Stimulated activated CD4-positive, alpha-beta T cell treated with anti-CD3 and anti-CD28 coated beads, Interleukin-12 subunit alpha, Interleukin-12 subunit beta, amount 100 ng/mL, for 48 hours (primary cell): ENCODE results near the gene PTPN21.

Source experiments
- DNase-seq, 3 donors: peaks; one replicate each; pipeline ENCODE4 v3.0.0-alpha.2; 2020; ENCODE audit warnings: low read depth in 2 of 3, low spot score in 1 of 3

The PTPN21 gene

DNA sequence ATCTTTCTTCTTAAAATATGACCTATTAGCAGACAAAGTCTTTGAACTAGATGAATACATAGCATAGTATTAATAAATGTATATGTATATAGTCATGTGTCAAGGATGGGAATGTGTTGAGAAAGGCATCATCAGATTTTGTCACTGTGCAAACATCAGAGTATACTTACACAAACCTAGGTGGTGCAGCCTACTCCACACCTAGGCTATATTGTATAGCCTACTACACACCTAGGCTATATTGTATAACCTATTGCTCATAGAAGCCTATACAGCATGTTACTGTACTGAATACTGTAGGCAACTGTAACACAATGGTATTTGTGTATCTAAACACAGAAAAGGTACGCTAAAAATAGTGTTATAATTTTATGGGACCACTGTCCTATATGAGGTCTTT, 47.6 kb downstream of the PTPN21 start:
- no peak for DNase-seq

DNA sequence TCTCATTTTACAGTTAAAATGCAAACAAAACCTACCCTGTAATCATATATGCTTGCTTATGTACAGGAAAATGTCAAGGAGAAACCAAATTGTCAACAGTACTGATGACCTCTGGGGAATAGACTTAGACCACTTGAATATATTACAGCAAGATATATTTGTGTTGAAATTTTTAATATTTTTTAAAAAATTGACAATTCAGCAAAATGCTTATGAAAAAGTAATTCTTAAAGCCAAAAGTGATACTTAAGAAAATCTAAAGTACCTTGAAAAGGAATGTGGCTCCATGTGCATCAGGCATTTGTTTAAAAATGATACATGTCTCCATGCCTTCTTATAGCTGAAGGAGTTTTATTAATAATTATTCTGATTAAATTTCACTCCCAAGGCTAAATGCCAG, 49.2 kb downstream of the PTPN21 start:
- DNase-seq = no peak

DNA sequence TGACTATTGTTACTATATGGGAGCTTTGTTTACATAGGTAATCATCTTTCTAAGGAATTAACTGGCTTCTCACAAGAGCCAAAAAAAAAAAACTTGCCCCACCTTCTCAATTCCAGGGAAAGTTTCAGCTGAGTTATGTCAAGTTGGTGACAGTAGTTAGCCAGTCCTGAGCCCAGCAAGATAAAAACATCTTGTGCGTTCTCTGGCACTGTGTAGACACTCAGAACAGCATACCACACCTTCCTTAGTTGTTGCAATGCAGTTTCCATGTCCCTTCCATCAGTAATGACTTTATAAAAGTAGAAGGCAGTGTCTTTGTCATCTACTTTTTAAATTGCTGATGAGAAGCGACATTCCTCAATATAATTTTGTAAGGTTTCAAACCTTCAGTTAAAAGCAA, 50.2 kb downstream of the PTPN21 start:
- DNase-seq = no peak

DNA sequence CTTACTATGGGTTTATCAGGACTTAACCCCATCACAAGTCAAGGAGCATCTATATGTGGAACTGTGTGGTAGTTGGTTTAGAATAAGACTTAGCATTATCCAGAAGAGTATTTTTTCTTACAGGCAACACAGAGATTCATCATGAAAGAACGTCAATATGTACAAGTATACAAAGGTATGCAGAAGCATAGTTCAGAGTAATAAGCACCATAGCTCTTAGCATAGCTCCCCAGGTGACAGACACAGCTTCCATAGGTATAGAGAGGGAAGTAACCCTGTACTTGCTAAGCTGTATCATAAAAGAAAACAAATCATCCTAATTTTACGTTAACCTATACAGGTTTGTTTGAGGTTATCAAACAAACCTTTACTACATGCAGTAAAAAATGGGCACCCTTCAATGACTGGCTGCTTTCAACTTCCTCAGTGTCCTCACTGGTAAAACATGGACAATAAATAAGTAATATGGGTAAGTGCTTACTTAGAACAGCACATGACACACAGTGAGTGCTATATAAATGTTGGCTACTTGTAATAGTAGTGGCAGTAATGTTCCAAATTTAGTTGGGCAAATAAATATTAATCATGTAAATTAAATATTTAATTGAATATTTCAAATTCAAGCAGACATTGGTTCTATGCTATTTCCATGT, 50.9 kb downstream of the PTPN21 start:
- DNase-seq = no peak

DNA sequence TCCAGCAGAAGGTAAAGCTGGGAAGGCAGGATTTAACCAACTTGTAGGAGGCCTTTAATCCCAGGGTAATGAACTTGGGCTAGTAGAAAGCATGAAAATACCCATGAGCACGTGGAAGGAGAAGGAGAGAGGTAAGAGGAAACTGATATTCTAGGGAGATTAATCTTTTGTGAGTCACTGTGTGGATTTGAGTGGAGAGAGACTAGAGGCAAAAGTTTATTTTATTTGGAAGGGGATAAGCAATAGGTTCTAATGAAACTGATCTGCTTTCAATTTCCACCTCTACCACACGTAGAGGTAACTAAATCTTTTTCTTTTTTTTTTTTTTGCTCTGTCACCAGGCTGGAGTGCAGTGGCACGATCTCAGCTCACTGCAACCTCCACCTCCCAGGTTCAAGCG, 52.1 kb downstream of the PTPN21 start:
- DNase-seq = no peak

DNA sequence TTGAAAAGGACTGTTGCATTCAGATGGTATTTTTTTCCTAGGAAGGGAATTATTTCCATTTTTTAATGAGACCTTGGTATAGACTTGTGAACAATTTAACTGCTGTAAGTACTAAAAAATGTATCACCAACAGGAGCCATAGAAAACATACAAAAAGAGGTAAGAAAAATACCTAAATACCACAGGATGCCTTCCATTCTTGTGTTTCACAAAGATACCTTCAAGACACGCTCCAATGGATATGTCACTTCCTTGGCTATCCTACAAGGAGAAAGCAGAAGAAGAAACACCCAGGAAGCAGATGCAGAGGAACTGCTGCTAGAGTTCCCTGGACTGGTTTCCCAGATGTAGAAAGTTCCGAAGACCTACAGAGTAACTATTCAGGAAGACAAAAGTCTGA, 54.2 kb downstream of the PTPN21 start:
- no peak for DNase-seq

DNA sequence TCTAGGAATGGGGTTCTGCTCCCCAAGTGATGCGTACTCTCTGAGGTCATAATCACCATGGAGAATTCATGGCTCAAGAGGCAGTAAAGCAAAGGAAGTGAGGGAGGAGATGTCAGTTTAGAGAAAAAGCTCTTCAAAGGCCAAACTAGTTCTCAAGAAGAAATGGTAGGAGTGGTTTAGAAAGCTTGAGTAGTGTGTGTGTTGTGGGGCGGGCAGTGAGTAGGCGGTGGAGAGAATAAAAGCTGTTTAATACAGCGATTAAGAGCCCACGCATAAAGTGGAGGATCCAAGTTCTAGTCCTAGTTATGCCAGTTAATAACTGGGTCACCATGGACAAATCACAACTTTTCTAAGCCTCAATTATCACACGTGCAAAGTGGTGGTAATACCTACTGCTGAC, 55.6 kb downstream of the PTPN21 start:
- no peak for DNase-seq

DNA sequence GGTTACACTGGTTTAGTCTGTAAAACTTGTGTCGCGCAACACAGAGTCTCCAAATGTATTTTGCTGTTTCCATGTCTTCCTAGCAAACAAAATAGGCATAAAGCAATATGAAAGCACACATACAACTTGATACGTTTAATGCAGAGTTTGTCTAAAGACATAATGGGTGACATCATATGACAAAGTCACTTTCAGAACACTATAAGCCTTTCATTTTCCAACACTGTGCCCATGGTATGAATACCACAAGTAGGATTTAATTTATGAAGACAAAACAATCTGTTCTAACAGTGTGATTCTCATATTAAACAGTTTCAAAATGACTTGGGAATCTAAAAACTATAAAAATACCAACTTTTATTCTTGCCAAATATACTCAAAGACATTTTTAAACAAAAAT, 58.4 kb downstream of the PTPN21 start:
- no peak for DNase-seq

DNA sequence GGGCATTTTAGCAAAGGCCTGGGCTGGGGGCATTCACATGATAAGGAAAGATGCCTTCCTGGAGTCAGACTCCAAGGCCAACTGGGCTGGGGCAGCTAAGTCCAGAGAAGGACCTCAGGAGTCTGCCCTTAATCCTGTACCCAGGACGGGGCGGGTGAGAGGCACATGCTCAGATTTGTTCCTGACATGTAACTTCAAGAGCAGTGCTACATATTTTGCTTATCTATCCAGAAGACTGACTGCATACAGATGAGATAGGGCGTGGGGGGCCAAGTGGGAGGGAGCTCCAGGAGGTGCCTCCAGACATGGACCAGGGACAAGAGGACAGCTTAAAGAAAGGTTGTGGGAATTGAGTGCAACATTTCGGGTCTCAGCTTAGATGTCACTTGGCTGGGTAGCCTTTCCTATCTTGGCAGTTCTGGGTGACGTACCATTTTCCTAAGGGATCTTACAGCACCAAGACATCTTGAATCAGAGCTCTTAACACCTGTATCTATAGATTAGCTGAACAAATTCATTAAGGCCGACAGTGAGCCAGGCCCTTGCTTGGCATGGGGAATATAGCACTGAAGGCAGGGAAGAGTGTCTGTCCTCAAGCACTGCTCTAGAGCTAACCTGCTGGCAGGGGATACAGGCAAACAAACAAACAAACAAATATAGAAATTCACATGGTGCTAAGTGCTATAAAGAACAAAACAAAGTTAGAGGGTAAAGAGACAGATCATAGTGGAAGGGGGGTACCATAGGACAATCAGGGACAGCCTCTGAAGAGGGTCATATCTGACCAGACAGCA, 61.2 kb downstream of the PTPN21 start:
- DNase-seq = no peak

DNA sequence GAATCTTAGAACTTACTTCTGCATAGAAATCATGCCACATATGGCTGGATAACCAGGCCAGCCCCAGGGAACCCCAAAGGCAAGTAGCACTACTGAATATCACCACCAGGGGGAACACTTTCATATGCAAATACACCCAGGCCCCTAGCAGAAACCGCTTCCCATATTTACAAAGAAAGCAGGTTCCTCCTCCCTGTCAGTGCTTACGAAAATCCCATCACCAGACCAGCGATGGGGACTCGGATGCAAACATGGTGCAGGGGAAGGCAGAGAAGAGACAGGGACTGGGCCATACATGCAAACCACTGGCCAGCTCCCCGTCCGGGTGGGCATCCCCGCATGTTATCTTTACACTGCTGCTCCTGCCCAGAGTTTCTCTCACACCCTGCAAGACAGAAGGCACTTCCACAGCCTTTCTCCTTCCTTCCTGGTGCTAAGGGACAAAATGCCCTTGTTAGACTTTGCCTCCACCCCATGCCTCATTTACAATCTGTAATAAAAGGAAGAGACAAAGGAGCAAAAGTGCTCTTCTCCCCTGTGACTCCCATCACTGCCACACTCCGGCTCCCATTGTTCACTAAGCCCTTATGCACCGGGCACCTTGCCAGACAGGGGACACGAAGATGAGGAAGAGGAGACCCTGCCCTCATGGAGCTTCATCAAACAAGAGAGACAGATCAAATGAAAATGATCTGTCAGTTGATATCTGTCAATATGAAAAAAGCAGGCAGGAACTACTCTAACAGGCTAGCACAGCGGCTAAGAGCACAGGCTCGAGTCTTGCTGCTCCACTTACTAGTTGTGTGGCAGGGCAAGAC, 62.3 kb downstream of the PTPN21 start:
- peak; percentile 19 to 88 (median 27) for DNase-seq

DNA sequence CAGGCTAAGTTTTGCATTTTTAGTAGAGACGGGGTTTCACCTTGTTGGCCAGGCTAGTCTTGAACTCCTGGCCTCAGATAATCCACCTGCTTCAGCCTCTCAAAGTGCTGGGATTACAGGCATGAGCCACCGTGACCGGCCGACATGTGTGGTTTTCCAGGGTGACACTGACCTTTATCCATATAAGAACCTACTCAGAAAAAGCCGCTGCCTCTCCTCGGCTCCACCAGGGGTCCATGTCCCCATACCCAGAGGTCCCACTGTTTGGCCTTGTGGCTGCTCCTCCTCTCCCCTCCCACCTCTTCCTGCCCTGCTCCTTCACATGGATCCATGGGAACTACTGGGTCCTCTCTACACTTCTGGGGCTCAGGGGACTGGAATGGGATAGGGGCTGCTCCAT, 64.6 kb downstream of the PTPN21 start:
- no peak for DNase-seq

DNA sequence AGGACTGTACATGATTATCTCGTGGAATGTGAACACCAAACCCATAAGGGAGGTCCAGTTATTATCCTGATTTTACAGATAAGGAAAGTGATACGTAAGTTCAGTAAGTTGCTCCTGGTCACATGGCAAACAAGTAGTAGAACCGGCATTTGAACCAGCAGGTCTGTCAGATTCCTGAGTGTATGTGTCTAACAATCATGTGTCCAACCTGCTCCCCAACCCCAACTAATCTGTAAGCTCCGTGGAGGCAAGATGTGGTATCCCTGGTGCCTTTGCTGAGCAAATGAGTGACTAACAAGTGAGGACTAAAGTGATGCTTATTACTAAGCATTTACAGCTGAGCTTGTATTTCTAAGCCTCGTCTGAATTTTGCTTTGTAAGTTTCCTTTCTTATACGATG, 65.9 kb downstream of the PTPN21 start:
- DNase-seq = no peak

DNA sequence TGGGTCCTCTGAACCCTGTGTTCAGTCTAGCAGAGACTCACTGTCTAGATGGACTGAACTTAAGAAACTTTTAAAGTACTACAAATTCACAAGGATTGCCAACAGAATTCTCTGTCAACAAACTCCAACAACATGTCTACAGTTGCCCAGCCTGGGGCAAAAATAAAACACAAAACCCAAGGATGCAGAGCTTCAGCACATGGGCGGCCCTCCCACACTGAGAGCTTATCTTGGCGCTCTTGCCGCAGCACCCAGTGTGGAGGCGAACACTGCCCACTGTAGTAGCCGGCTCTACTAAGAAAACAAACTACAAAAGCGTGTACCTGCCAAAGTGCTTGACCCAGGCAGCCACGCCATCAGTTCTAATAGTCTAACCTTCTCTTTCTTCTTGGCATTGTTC, 66.7 kb downstream of the PTPN21 start:
- DNase-seq = no peak

DNA sequence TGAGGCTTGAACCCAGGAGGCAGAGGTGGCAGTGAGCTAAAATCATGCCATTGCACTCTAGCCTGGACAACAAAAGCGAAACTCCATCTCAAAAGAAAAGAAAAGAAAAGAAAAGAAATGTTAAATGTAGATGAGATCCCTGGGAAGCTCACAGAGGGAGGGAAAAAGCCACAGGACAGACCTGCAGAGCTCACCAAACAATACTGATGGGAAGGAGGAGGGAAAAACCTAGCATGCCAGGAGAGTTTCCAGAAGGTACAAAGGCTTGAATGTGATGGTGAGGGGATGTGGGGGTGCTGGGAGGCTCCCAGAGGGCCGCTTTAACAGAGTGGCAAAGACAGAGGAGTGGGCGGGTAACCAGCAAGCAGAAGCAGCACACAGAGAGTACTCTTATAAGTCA, 72.3 kb downstream of the PTPN21 start:
- DNase-seq = no peak

DNA sequence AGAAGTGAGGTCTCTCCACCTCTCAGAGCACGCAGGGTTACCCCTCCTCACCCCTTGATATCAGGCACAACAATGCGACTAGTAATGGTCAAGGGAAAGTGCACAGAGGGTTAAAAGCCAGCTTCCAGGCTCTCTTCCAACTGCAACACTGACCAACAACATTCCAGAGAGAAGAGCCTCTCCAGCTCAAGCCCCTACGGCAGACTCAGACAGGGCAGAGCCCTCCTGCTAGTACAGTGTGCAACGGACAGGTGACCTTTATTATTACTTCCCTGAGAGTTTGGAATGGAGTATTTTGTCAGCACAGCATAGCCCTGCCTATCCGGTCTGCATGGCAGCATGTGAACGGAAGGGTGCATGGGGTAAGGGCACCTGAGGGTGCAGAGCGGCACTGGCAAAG, 73.0 kb downstream of the PTPN21 start:
- DNase-seq = no peak

DNA sequence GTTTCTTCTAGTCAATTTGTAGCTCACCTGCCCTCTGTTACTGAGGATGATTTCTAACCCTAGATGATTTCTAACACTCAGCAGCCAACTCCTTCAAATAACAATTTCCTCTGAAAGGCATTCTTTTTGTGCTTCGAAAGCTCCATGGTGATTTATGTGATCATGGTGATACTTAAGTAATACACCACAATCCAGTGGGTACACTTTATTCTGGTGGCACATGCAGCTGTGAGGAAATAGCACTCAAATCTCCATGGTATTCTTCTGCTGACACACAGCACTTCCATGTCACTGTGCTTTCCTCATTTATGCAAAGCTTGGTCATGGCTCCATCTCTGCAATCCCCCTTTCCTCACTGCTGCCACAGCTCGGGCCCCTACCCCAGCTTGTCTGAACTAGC, 73.7 kb downstream of the PTPN21 start:
- no peak for DNase-seq

DNA sequence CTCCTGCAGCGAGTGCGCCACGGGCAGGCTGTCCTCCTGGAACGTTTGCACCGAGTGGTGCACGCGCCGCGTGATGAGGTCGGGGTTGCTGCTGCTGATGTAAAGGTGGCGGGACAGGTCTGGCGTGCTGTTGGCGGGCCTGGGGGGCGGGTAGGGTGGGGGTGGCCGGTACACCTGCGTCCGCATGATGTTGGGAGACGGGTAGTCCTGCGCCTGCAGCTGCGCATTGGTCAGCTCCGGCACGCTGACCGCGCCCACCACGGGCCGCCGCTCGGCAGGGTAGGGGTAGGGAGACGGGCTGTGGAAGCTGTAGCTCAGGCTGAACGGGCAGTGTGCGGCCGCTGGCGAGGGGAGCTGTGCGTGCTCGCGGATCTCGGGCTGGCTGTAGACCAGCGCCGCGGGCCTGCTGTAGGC, 75.2 kb downstream of the PTPN21 start:
- no peak for DNase-seq

DNA sequence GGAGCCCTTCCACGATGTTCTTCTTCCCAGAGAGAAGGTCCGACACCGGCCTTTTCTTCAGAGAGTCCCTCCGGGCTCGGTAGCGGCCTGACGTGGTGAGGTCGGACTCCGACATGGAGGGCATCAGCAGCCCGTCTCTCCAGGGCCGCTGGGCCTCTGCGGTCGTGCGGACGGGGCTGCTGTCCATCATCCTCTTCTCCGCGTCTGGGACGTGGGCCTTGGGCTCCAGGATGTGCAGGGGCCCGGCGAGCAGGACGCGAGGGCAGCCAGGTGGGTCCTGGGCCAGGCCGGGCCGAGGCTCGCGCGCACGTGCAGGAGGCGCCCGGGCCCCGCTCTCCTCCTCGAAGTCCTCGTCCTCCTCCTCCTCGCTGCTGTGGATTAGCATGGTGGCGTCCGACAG, 75.9 kb downstream of the PTPN21 start:
- DNase-seq = no peak

DNA sequence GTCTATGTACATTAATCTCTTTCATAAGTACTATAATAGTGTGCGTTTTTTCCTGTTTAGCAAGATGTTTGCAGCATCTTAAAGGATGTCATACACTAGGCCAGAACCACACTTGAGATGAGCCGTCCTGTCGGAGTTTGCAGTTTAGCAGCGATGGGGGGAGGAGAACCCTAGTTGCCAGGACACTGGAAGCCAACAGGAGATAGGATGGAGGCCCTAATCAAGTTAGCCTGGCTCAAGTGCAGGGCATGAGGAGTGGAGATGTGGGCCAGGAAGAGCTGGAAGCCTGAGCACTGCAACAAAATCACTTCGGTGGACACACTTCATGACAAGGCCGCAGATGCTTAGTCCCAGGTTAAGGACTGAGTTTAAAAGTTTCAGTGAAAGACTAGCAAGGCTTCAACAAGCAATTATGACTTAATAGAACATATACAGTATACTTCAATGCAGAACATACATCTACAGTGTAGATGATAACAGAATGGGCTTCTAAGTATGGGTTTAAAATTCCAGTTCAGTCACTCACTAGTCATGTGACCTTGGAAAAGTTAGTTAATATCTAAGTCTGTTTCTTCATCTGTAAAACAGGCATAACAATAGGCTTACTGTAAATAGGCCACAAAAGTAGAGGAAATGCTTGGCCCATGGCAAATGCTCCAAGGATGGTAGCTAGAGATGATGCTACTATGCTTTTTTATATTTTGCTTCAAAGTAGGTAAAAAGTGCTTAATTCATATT, 77.1 kb downstream of the PTPN21 start:
- no peak for DNase-seq

DNA sequence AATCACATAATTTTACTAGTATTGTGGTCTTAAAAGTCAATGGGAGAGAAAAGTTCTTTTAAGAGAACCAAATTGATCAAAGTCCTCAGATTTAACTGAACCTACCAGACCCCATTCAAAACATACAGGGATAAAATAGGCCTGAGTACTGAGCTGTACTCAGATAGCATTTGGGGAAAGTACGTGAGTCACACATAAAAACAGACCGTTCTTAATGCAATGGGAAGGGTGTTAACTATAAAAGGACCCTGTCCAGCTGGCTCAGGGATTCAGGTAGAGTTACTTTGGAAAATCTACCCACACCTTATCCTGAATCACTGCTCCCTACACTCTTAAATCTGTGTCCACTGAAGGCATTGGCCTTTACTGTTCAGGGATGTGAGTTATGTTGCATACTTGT, 78.0 kb downstream of the PTPN21 start:
- DNase-seq = no peak

DNA sequence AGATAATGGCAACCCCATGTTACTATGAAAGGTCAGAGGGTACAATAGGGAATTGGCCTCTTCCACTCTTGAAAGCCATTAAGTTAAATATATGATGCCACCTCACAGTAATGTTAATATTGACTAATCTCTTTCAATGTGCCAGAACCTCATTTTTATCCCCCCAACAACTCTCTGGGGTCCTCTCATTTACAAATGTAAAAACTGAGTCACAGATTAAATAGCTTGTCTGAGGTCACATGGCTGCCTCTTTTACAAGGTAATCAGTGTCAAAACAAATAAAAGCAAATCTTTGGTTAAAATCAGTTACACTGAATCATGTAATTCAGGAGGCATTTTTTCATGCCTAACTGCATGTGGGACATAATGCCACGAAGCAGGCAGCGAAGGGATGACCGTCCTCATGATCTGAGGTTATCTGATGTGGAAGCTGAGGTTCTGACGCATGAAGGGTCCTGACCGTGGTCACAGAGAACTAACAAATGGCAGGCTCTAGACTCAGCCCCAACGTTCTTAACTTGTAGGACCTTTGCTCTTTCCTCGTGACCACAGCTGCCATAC, 78.5 kb downstream of the PTPN21 start:
- DNase-seq = no peak
